Measurements from ENCODE around the gene PTEN.
"Not testable (repeated sequence)": the region's sequence is repeated elsewhere in the genome, so short reads cannot be mapped to it uniquely, and the experiment has no call there.

Gene PTEN

DNA sequence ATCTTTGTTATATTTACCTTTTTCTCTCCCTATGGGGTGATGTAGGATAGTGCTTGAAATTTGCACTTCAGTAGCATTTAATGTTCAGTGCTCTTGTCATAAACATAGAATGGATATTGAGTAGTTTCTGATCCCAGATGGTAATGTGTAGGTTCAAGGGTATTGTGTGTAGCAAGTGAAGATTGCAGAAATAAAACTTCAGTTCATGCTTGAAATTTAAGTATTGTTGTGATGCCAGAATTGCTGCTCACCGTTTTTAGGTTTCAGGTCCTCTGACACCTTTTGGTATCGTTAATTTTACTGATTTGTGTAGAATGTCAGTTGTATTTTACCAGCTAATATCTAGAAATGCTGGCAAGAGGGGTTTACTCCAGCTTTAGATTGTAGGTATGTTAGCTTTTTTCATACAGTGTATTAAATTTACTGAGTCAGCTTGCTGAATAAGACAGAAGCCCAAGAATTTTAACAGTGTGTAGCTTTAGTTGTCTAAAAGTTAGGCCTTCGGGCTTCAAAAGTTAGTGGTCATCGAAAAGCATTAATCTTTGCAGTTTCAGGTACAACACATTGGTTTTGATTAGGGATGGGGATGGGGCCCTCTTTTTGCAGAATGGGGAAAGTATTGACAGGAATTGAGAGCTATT lies 1.9 kb downstream of the PTEN start:
- no peak for DNase-seq
- in situ Hi-C loops (cut with HindIII; ENCODE audit: low pct_ligation_motif_present, low pct_unique_long_range_greater_than_20kb, low sequenced_read_pairs) = loop anchor here (25.0 kb wide), 1 partner anchor 697 kb away; no protein-coding TSS in a partner anchor

DNA sequence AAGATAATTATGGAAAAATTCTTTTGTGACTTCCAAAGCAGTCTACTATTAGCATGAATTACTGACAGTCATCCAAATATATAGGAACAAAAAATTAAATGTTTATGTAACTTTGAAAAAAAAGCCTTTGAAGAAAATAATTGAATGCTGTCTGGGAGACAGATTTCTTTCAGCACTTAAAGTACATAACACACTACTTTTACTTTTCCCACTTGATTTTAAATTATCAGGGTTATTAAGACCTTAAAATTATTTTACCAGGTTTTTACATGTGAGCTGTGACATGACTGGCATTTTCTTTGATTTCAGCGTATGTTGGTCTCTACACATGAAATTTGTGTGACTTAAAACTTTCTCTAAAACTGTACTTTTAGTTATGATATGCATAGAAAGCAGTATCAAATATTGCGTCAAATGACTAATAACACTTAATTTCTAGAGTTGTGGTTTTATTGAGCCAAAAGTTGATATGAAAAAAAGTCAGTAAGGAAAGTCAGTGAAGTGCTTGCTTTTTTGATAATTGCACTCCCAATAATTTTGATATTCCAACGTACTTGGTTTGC lies 3.1 kb downstream of the PTEN start:
- in situ Hi-C loops (cut with HindIII; ENCODE audit: low pct_ligation_motif_present, low pct_unique_long_range_greater_than_20kb, low sequenced_read_pairs) = loop anchor here (25.0 kb wide), 1 partner anchor 696 kb away; no protein-coding TSS in a partner anchor

DNA sequence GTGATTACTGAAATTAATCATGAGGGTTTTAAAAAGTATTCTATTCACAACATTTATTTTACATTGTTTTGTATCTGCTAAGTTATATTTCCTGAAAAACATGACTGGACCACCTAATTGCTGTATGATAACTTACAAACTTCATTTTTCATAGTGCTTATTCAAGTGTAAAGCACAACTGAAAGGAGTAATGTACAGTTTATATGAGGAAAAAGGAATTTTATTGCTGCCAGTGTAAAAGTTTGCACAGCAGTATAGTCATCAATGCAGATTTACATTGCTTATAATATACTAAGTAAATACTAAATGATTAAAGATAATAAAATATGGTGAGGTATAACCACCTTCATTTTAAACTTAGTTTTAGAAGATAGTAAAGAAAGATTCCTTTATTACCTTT lies 4.0 kb downstream of the PTEN start:
- in situ Hi-C loops (cut with HindIII; ENCODE audit: low pct_ligation_motif_present, low pct_unique_long_range_greater_than_20kb, low sequenced_read_pairs) = loop anchor here (25.0 kb wide), 1 partner anchor 695 kb away; no protein-coding TSS in a partner anchor
- no peak for DNase-seq

More for the DNA sequence above, 3.1 kb downstream of the PTEN start:
- DNase-seq = no peak

DNA sequence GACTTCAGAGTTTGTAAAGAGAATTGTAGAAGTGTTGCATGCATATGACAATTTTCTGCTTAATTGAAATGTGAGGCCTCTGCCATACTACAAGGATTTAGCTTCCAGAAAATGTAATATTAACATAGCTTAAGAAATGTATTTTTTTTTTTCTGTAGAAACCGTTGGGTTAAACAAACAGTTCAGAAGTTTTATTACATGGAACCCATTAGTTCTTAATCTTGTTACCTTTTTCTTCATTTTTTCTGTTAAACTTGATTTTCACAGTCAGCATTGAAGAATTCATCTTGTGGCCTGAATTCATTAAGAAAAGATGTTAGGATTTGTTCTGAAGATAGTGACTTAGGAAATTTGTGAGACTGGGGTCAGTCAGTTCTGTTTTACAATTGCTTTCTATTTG lies 4.9 kb downstream of the PTEN start:
- no peak for DNase-seq
- in situ Hi-C loops (cut with HindIII; ENCODE audit: low pct_ligation_motif_present, low pct_unique_long_range_greater_than_20kb, low sequenced_read_pairs) = loop anchor here (25.0 kb wide), 1 partner anchor 694 kb away; no protein-coding TSS in a partner anchor

DNA sequence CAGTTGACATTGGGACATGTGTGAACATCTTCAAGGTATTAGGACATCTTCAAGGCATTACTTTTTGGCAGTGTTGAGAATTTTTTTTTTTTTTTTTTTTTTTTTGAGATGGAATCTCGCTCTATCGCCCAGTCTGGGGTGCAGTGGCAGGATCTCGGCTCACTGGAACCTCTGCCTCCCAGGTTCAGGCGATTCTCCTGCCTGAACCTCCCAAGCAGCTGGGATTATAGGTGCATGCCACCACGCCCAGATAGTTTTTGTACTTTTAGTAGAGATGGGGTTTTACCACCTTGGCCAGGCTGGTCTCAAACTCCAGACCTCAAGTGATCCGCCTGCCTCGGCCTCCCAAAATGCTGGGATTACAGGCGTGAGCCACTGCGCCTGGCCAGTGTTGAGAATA lies 5.7 kb downstream of the PTEN start:
- DNase-seq = not testable (repeated sequence)
- in situ Hi-C loops (cut with HindIII; ENCODE audit: low pct_ligation_motif_present, low pct_unique_long_range_greater_than_20kb, low sequenced_read_pairs) = loop anchor here (25.0 kb wide), 1 partner anchor 693 kb away; no protein-coding TSS in a partner anchor

DNA sequence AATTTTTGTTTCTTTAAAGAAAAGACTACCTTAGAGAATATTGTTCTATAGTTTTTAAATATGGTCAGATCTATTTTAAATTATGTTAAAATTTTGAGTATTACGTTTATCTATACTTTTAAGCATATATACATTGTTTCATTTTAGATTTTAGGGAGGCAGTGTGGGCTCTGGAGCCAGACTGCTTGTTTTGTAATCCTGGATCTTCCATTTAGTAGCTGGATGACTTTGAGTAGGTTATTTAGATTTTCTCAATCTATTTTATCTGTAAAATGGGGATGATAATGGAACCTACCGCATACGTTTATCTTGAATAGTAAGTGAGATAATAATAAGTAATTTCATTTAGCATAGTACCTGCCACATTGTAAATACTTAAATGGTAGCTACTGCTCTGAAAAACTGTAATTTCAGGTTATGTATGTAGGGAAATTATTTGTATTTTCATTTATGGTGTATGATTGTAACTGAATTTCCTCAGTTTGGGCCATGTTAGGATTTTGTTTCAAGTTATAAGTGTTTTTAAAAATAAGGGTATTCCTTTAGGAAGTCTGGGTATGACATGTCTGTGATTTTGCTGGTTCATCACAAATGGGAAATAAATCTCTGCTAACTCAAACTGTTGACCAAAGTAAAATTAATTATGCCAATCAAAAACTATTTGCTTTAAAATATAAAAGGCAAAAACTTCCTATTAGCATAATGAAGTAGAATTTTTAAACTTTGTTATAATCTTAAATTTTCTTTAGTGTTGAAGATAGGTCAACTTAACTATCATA lies 6.5 kb downstream of the PTEN start:
- no peak for DNase-seq
- in situ Hi-C loops (cut with HindIII; ENCODE audit: low pct_ligation_motif_present, low pct_unique_long_range_greater_than_20kb, low sequenced_read_pairs) = loop anchor here (10.0 to 25.0 kb wide), 2 partner anchors 245 to 692 kb away; no protein-coding TSS in a partner anchor

DNA sequence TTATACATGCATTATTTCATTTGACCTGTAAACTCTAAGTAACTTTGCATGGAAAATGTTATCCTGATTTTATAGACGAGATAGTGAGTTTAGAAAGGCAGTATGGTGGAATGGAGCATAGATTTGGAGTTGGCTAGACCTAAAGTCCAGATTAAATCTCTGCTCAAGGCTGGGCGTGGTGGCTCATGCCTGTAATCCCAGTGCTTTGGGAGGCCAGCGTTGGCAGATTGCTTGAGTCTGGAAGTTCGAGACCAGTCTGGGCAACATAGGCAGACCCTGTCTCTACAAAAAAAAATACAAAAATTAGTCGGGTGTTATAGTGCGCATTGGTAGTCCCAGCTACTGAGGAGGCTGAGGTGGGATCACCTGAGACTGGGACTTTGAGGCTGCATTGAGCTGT lies 9.4 kb downstream of the PTEN start:
- no peak for DNase-seq
- in situ Hi-C loops (cut with HindIII; ENCODE audit: low pct_ligation_motif_present, low pct_unique_long_range_greater_than_20kb, low sequenced_read_pairs) = loop anchor here (10.0 to 25.0 kb wide), 2 partner anchors 242 to 689 kb away; no protein-coding TSS in a partner anchor

DNA sequence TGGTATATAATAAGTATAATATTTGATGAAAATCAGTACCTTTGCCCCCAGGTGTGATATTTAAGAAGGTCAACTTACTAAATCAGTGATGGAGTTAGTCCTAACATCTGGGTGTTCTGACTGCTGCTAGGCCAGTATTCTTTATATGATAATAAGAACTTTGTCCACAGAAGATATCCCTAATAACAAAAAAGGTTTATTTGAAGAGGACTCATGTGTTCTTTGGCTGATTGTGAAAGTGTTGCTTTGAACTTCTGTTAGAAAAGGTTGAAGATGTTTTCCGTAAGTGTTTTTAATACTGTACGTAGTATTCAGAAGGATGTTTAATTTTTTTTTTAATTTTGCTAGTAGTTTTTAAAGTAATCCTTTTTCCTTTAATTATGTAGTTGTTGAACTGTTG lies 10.2 kb downstream of the PTEN start:
- DNase-seq = no peak
- in situ Hi-C loops (cut with HindIII; ENCODE audit: low pct_ligation_motif_present, low pct_unique_long_range_greater_than_20kb, low sequenced_read_pairs) = loop anchor here (10.0 to 25.0 kb wide), 2 partner anchors 241 to 689 kb away; no protein-coding TSS in a partner anchor

DNA sequence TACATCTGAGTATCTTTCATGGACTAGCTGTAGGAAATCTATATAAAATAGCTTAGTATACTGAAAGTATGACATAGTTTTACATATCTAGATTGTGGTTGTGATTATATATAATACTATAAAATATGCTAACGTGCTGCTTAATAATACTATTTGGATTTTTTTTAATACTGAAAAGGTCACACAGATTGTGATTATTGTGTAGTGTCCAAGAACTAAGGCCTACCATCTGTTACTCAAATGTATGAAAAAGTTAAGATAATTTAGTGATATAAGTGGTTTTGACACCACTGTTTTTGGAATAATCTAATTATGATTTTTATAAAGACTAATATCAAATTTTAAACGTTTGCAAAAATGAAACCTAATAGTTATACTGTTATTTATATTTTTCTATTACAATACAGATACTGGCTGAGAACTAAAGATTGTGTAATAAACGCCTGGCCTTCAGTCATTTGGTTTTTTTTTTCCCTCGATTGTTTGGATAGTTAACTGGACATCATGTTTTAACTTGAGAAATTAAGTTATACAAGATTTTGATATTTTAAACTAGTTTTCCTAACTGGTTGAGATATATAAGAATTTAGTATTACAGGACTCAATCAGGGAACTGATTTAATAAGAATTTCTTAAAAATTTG lies 12.6 kb downstream of the PTEN start:
- DNase-seq = no peak
- in situ Hi-C loops (cut with HindIII; ENCODE audit: low pct_ligation_motif_present, low pct_unique_long_range_greater_than_20kb, low sequenced_read_pairs) = loop anchor here (10.0 kb wide), 1 partner anchor 239 kb away; no protein-coding TSS in a partner anchor

DNA sequence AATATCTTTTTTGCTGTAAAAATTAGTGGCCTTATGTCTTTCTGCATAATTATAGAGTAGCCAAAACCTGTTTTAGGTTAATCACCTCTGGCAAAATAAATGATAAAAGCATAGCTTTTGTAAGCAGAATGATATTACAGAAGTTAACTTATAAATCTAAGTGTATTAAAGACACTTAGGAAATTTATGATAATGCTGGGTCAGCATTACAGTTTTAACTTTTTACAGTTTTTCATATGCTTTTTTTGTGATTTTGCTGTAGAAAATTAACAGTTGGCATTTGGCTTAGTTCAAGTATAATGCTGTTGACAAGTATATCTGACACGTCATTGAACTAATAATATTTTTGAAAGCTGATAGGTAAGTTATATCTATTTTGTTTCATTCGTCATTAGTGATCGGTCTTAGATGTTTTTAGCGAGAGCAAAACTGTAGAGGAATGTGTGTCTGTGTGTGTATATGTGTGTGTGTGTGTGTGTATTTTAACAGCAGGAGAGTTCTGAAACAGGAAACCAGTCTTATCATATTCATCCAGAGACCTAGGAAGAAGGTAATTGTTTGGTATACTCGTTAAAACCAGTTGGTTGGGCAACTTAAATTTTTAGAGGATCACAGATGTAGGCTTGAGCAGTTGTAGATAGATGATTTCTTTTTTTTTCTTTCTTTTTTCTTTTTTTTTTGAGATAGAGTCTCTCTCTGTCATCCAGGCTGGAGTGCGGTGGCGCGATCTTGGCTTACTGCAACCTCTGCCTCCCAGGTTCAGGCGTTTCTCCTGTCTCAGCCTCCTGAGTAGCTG lies 15.4 kb downstream of the PTEN start:
- DNase-seq = no peak
- in situ Hi-C loops (cut with HindIII; ENCODE audit: low pct_ligation_motif_present, low pct_unique_long_range_greater_than_20kb, low sequenced_read_pairs) = loop anchor here (10.0 kb wide), 1 partner anchor 236 kb away; no protein-coding TSS in a partner anchor

DNA sequence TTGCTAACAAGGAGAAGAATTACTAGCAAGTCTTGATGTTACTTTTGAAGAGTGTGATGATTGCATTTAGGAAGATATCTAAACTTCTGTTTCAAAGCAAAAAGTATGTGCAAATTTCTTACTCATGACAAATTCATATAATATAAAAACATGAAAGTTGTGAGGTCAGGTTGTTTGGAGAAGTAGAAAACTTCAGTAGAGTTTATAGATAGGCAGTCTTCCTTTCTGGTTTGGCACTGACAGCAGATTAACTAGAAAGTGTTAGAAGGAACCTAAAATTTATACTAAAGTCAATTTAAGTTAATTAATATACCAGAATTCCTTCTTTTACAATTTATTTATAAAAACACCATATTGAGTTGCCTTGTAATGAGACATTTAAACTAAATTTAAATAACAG lies 16.9 kb downstream of the PTEN start:
- in situ Hi-C loops (cut with HindIII; ENCODE audit: low pct_ligation_motif_present, low pct_unique_long_range_greater_than_20kb, low sequenced_read_pairs) = no loop called here
- no peak for DNase-seq

DNA sequence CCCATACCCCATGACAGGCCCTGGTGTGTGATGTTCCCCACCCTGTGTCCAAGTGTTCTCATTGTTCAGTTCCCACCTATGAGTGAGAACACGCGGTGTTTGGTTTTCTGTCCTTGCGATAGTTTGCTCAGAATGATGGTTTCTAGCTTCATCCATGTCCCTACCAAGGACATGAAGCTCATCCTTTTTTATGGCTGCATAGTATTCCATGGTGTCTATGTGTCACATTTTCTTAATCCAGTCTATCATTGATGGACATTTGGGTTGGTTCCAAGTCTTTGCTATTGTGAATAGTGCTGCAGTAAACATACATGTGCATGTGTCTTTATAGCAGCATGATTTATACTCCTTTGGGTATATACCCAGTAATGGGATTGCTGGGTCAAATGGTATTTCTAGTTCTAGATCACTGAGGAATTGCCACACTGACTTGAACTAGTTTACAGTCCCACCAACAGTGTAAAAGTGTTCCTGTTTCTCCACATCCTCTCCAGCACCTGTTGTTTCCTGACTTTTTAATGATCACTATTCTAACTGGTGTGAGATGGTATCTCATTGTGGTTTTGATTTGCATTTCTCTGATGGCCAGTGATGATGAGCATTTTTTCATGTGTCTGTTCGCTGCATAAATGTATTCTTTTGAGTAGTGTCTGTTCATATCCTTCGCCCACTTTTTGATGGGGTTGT lies 18.1 kb downstream of the PTEN start:
- DNase-seq; in situ Hi-C loops (cut with HindIII; ENCODE audit: low pct_ligation_motif_present, low pct_unique_long_range_greater_than_20kb, low sequenced_read_pairs): not testable (repeated sequence)

DNA sequence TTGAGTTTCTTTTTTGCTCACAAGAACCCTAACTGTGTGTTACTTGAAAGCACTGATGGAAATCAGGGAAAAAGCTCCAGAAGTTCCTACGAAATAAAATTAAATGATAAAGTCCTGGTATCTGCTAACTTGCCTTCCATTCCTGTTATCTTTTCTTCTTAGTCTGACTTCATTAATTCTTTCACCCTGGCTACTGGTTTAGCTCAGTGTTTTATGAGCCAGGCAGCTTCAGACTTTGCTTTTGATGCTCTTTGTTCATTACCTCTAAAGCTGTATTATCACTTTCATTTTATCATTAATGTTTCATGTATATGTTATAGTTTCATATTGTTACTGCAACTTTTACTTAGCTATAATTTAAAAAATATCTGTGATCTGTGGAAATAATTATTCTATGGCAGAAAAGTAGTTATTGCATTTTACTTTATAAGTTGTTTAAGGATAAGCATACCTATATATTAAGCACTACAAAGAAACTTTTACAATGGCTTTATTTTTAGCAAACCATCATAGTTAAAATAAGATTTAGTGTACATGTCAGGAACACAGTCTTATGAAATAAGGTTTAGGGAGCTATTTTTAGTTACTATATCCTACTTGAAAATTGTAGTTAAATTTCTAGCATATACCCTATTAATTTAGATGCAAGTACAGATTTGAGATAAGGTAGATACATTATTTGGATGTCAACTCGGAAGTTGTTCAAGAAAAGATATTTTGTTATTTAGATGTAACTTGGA lies 19.3 kb downstream of the PTEN start:
- in situ Hi-C loops (cut with HindIII; ENCODE audit: low pct_ligation_motif_present, low pct_unique_long_range_greater_than_20kb, low sequenced_read_pairs) = no loop called here
- DNase-seq = no peak

DNA sequence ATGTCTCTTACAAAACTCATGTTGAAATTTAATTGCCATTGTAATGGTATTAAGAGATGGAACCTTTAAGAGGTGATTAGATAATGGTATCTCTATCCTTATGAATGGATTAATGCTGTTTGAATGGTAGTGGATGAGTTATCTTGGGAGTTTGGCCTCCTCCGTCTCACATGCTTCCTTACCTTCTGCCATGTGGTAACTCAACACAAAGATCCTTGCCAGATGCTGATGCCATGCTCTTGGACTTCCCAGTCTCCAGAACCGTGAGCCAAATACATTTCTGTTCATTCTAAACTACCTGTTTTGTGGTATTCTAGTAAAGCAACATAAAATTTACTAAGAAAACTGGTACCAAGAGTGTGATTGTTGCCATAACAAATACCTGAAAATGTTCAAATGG lies 23.2 kb downstream of the PTEN start:
- no peak for DNase-seq
- in situ Hi-C loops (cut with HindIII; ENCODE audit: low pct_ligation_motif_present, low pct_unique_long_range_greater_than_20kb, low sequenced_read_pairs) = no loop called here

DNA sequence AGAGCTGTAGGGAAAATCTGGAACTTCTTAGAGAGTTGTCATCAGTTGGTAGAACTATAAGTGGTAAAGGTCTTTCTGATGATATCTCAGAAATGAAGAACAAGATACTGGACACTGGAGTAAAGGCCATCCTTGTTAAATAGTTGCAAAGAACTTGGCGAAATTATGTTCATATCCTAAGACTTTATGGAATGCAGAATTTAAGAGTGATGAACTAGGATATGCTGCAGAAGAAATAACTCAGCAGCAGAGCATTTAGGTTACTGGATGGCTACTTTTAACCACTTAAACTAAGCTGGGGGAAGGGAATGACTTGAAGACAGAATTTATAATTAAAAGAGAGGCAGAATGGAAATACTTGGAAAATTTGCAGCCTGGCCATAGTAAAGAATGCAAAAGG lies 23.7 kb downstream of the PTEN start:
- no peak for DNase-seq
- in situ Hi-C loops (cut with HindIII; ENCODE audit: low pct_ligation_motif_present, low pct_unique_long_range_greater_than_20kb, low sequenced_read_pairs) = no loop called here

DNA sequence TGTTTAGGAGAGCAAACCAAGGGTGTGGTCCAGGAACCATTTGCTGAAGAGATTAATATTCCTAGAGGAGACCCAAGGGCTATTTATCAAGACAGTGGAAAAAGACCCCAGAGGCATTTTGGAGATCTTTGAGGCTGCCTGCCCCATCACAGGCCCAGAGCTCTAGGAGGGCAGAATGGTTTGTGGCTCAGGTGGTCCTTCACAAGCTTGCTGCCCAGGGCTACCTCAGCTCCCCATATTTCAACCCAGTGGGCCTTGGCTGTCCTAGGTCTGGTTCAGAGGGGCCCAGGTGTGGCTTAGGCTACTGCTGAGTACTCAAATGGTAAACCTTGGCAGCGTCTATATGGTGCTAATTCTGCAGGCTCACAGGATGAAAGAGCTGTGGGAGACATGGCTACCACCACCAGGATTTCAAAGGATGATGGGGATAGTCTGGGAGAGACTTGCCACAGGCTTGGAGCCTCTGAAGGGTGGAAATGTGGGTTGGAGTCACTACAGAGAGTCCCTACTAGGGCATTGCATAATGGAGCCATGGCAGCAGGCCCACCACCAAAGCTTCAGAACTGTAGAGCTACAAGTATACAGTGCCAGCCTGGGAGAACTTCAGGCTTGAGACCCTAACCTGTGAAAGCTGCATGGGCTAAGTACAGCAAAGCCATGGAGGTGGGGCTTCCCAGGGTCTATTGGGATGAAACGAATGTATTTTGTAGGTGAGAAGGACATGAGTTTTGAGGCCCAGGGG lies 24.3 kb downstream of the PTEN start:
- in situ Hi-C loops (cut with HindIII; ENCODE audit: low pct_ligation_motif_present, low pct_unique_long_range_greater_than_20kb, low sequenced_read_pairs) = no loop called here
- no peak for DNase-seq
